GM12878 (cell line): ENCODE data around the gene E2F1.

Experiments used
- ATF3 ChIP-seq: IDR thresholded peaks from 2 replicates; pipeline ENCODE4 v1.6.1; 2011; ENCODE audit warnings: low read depth, mild to moderate bottlenecking, low read length, moderate library complexity, borderline replicate concordance; ENCODE audit errors: extremely low read depth
- CHD2 ChIP-seq: IDR thresholded peaks from 2 replicates; pipeline ENCODE4 v1.6.1; 2011; ENCODE audit warnings: low read depth, low read length, improper control_type of control experiment, borderline replicate concordance
- CTCF ChIP-seq, 3 experiments: IDR thresholded peaks in 2 of 3; conservative IDR thresholded peaks in 1 of 3; 2 replicates each; pipeline ENCODE4 v1.5.1; 2011; ENCODE audit warnings: low read depth in 3 of 3, low read length in 3 of 3, mild to moderate bottlenecking in 3 of 3, control low read depth in 2 of 3, moderate library complexity in 2 of 3, inconsistent platforms in 1 of 3, mixed read lengths in 1 of 3; ENCODE audit not compliant: control insufficient read depth in 2 of 3, insufficient read depth in 1 of 3; ENCODE audit errors: extremely low read depth in 1 of 3
- E4F1 ChIP-seq: fragments of 450-650 bp; IDR thresholded peaks from 2 replicates; pipeline ENCODE4 v1.6.1; 2018; ENCODE audit warnings: borderline replicate concordance, mild to moderate bottlenecking; ENCODE audit not compliant: partially characterized antibody
- KDM1A ChIP-seq: fragments of 200-600 bp; sonication (generic); IDR thresholded peaks from 2 replicates; pipeline ENCODE4 v1.6.1; 2016; ENCODE audit warnings: borderline replicate concordance
- NFYB ChIP-seq: IDR thresholded peaks from 2 replicates; pipeline ENCODE4 v1.6.1; 2011; ENCODE audit warnings: low read depth, mild to moderate bottlenecking, low read length, improper control_type of control experiment, moderate library complexity; ENCODE audit not compliant: insufficient read depth
- POLR2AphosphoS5 ChIP-seq: IDR thresholded peaks from 2 replicates; pipeline ENCODE4 v1.6.1; 2011; ENCODE audit warnings: mild to moderate bottlenecking, low read length, inconsistent platforms
- SMARCA5 ChIP-seq: fragments of 450-650 bp; IDR thresholded peaks from 2 replicates; pipeline ENCODE4 v1.6.1; 2017; ENCODE audit warnings: mild to moderate bottlenecking
- SRF ChIP-seq, 2 experiments: IDR thresholded peaks; 2 replicates each; pipeline ENCODE4 v1.6.1; 2011; ENCODE audit warnings: low read depth in 2 of 2, low read length in 2 of 2, mild to moderate bottlenecking in 1 of 2, moderate library complexity in 1 of 2
- ZBTB11 ChIP-seq: fragments of 450-650 bp; formaldehyde crosslinking; IDR thresholded peaks from 2 replicates; pipeline ENCODE4 v1.5.0; 2022; ENCODE audit warnings: mild to moderate bottlenecking, missing genetic modification characterization

- TF ChIP-seq NFYB (no peak), POLR2AphosphoS5 (no peak), SMARCA5 (no peak), KDM1A (no peak), ZBTB11 (CRISPR knock-in tag) (no peak), ATF3 (no peak), E4F1 (no peak), CHD2 (no peak), CTCF (IDR thresholded peaks at IDR 0.05 in 2 of 3, conservative IDR thresholded peaks at IDR 0.05 in 1 of 3; ENCODE audit: control insufficient read depth in 2 of 3, extremely low read depth in 1 of 3, insufficient read depth in 1 of 3, low read depth in 3 of 3, low read length in 3 of 3) (no peak), SRF (IDR thresholded peaks at IDR 0.05; ENCODE audit: low read depth in 2 of 2, low read length in 2 of 2) (no peak)
These were observed 4.3 kb downstream of the E2F1 start for GRCh38 chr20:33681728-33682353.
